ENCODE results near the gene NPTX1.

NPTX1 gene

DNA sequence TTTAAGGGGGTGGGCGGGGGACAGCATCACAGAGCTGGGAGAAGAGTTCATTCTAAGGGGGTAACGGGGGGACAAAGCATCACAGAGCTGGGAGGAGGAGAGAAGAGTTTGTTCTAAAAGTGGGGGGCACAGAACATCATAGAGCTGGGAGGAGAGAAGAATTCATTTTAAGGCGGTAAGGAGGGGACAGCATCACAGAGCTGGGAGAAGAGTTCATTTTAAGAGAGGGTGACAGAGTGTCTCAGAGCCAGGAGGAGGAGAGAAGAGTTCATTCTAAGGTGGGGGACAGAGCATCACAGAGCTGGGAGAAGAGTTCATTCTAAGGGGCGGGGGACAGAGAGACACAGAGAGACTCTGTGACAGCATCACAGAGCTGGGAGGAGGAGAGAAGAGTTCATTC is 33.6 kb downstream of the NPTX1 start:
- DNase-seq, result no peak

DNA sequence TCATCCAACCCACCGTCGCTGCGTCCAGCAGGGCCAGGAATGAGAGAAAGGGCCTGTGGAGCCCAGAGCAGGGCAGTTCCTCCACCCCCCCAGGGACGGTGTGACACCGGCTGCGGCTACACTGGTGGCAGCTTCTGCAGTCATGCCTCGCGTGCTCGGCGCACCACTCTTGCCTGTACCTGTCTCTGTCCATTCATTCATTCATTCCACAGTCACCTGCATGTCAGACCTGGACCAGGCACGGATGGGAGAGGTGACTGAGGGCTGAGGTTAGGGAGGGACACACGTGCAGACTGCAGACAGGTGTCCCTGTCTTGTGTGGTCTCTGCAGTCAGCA is 34.1 kb downstream of the NPTX1 start:
- DNase-seq, result no peak

DNA sequence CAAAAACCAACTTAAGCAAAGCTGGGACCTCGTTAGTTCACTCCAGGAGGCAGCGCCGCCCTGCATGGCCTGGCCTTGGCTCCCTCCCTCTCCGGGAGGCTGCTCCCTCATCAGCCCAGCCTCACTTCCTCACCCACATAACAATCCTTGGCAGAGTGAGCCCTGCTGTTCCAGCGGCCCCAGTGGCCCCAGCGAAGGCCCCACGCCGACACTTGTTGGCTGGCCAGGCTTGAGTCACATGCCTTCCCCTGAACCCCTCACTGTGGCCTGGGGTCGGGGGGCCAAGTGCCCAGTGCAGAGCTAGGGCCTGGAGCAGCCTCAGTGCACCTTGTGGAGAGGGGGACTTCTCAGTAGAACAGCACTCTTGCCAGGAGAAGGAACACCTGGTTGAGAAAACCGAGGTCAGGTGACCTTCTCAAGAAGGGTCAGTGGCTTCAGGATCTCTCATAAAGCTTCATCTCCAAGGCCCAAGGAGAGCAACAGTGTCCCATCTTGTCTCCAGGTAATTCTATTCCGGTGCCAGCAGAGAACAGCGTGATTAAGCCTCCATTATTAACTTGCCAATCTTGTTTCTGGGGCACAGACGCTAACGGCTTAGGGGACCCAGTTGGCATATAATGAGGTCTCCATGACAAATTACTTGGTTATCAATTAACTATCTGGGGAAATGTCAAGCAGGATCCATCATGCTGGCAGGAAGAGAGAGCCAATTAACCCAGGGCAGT is 34.6 kb downstream of the NPTX1 start:
- DNase-seq, result no peak

DNA sequence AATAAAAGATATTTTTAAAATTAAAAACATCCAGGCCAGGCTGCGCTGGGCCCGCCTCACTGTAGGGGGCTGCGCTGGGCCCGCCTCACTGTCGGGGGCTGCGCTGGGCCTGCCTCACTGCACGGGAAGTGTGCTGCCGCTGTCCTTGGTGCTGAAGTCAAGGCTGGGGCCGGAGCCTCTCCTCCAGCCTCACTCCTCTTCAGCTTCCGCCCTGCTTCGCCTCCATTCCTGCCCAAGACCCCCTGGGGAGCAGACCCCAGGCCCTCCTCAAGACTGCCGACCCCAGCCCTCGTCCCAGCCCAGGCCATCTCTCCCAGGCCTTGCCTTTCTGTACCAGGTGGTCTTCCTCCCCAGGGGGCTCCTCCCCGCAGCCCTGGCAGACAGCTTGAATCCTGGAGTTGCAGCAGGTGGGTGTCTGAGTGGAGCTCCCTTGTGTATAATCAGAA is 35.3 kb downstream of the NPTX1 start:
- DNase-seq, result peak; percentile 6

DNA sequence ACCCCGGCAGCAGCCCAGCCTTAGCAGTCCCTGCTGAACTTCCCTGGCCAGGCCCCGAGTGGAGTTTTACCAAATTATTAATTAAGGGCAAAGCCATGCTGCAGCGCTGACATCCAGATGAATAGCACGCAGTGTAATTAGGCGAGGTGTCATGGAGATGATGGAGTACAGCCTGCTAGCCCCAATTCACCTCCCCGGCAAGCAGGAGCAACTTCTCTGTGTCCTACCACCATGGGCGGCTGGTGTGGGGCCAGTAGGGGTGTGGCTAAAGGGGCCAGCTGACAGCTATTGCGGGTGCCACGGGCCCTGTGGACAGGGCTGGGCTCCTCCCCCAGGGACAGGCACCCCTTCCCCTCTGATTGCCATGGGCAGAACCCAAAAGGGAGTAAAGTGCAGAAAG is 36.9 kb downstream of the NPTX1 start:
- no peak for DNase-seq

DNA sequence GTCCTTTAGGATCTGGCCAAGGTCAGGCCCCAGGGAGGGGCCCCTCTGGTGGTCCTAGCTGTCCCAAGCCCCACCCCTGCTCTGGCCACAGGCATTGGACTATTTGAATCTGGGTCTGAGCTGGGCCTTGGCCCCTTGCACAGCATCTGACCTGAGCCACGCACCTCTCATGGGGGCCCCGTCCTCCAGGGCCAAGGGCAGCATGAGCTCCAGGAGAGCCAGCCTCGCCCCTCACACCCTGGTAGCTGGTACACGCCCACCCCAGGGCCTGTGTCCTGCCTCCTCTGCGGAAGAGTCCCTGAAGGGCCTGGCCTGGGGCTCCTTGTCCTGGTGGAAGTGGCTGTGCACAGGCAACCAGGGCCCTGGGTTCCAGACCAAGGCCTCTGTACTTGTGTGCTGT is 37.6 kb downstream of the NPTX1 start:
- DNase-seq, result no peak

DNA sequence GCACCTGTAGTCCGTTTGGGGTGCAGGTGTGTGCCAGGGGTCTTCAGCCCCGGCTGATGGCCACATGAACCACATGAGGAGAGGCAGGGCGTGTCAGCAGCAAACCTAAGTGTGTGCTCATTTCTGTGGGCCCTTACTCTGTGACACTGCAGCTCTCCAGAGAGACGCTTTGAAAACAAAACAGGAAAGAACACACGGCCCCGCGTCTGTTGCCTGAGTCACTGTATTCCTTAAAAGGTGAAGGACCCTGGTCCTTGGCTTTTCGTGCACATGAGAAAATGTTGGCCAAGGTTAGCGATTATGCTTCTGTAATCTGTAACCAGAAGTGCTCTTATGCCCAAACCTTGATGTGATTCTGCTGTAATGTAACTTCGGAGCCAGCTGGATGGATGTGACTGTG is 38.9 kb downstream of the NPTX1 start:
- DNase-seq, result no peak

DNA sequence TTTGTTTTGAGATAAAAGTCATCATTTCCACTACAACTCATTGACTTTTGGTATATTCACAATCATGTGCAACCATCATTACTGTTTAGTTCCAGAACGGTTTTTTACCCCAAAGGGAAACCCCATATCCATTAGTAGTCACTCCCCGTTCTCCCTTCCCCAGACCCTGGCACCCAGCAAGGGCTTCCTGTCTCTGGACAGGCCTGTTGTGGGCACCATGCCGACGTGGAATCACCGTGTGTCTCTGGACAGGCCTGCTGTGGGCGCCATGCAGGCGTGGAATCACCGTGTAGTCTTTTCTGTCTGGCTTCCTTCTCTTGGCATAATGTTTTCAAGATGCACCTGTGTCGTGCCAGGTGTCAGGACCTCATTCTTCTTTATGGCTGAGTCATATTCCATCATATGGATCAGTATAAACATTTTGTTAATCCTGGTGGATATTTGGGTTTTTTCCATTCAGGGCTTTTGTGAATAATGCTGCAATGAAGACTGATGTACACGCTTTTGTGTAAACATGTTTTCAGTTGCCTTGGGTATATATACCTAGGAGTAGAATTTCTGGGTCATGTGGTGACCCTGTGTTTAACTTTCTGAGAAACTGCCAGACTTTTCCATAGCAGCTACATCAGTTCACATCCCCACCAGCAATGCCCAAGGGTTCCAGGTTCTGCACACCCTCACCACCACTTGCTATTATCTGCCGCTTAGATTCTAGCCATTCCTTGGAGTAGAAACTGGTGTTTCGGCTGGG is 42.3 kb downstream of the NPTX1 start:
- no peak for DNase-seq

DNA sequence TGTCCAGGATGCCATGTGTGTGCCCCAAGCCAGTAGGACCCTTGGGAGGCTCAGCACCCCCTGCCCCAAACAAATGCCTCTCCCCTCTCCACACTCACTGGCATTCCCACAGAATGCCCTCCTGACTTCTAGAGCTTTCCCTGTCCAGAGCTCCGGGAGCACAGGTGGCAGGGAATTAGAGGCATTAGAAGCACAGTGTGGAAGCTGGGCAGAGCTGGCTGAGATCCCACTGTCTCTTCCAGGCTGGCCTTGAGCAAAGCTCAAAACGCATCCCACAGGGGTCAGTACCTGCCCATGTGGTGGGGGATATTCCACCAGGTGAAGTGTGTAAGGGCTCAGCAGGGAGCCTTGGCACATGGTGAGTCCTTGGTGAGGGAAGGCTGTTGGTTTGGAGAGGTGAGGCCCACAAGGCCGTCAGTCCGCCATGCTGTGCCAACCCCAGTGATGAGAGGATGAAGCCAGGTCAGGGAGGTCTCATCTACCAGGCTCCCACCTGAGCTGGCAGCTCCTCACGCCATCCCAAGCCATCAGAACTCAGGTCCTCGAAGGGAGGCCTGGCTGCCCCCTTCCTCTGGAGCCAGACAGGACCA is 43.4 kb downstream of the NPTX1 start:
- no peak for DNase-seq

DNA sequence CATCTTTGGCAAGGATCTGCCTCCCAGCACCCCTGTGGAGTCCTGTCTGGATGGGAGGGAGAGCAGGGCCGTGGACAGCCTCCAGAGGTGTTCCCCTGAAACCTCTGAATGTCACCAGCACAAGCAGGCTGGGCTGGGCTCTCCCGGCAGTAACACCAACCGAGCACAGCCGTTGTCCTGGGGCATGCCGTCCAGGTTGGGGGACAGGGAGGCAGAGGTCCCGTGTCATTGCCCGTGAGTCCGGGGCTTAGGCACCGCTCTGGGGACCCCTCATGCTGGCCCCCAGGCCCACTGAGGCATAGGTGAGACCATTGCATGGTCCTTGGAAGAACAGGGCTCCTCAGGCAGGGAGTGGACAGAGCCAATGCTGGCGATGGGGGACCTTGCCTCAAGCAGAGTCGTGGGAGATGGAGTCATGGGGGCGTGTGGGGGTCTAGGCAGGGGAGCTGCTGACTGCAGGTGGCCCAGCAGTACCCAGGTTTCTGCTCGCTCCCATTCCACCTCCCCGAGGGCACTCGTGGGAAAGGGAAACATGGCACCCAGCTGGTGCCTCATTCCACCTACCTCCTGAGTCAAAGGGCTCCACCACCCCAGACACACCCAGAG is 44.0 kb downstream of the NPTX1 start:
- DNase-seq, result no peak

DNA sequence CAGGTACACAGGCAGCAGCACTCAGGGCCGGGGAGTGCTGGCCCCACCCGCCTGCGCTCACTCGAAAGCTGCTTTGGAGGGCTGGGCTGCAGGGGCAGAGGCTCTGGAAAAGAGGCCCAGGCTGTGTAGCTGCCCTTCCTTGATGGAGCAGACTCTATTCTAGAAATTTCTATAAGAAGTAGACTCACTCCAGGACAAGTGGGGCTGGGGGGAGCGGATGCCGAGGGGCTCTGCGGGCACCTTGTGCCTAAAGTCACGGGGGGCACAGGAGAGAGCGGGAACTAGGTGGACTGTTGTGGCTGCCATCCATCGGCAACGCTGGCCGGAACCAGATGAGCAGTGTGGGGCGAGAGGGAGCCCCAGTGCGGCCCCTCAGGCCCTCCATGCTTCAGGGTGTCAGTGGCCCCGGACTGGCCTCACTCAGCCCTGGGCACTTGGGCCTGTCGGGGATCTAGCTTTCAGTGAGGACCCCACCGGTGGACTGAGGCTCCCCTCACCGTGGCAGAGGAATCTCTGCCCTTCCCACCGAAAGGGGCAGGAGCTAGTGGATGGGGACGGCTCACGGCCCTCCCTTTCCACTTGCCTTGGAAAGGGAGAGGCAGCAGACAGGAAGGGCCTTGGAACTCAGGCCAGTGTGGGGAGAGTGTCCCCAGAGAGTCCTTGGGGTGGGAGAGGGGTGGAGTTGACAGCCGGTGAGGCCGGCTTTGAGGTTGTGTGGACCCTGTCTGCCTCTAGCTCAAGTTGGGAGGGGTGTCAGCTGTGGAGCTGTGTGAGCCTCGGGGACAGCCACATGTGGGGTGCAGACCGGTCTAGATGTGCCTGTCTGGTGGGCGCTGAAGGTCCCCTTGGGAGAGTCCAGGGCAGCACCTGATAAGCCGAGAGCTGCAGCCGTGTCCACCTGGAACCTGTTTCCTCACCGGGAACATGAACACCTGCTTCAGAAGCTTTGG is 44.9 kb downstream of the NPTX1 start:
- DNase-seq, result no peak

DNA sequence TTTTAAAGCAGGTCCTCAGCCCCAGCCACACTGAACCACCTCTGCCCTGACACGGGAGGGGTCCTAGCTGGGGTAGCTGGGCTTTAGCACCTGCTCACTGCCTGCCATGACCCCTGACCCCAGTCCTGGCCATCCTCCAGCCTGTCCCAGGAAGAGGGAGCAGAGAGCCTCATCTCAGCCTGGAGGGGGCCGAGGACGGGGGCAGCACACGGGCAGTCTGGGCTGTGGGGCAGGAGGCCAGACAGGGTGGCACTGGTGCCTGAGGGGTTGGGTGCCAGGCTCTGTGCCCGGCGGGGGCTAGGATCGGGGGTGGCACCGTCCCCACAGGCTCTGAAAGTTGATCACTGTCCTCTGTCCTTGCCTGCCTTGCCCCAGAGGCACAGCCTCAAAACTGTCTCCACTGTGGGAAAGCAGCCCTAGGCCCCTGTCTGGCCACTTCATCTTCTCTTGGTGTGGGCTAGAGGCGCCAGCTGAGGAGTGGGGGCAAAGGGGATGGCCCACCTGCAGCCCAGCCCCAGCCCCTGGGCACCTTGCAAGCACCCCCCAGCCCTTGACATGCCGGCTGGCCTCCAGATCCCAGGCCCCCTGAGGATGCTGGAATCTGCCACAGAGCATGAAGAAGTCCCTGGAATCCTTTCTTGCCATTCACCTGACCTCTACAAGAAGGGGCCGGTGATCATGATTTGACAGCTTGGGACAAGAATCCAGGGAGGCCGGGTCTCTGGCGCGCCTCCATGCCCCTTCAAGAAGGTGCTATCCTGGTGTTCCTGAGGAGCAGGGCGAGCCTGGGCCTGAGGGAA is 45.8 kb downstream of the NPTX1 start:
- no peak for DNase-seq

DNA sequence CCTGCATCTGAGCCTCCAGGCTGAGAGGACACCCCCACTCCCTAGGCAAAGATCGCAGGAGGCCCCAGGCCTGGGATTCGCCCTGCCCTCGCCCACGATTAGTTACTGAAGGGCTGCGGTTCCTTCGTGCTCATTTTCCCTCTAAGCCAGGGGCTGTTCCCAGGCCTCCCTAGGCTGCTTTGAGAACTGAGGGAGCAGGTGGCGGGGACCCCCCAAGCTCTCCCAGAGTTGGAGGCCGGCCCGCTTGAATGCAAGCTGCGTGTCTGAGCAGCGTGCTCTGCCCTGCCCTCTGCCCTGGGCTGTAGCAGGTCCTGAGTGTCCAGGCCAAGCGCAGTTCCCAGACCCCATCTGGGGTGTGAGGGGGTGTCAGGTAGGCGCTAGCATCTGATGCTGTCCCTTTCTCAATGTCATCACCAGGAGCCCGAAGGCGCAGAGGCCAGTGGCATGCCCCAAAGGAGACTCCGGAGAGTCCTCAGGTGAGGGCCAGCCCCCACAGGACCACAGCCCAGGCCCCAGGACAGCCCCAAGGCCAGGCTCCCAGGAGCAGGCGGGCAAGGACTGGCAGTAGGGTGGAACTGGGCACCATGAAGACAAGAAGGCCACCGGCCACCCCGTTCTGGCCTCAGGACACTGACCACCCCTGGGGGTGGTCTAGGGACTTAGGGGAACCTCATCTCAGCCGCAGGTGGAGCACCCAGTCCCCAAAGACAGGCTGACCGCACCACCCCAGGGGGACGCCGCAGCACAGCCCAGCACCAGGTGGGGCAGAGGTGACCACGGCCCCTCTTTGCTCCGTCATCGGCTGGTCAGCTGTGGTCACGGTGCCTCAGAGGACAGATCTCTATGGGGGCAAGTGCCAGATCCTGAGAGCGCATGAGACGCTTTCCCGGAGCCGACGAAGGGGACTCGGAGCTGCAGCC is 46.8 kb downstream of the NPTX1 start:
- no peak for DNase-seq

DNA sequence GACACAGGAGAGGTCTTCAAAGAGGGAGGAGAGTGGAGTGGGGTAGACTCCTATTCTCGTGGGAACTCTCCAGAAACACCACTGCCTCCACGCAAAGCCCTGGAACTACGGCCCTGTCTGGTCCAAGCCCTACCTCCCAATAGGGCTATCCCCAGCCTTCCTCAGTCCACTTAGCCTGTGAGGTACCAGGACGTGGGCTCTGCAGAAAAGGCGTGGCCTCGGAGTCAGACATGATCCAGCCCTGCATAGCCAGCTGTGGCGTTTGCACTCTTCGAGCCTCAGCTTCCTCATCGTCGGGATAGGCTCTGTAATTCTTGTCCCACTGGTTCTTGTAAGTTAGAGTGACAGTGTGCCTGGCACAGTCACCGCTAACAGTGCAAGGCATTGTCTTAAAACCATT is 47.6 kb downstream of the NPTX1 start:
- no peak for DNase-seq

DNA sequence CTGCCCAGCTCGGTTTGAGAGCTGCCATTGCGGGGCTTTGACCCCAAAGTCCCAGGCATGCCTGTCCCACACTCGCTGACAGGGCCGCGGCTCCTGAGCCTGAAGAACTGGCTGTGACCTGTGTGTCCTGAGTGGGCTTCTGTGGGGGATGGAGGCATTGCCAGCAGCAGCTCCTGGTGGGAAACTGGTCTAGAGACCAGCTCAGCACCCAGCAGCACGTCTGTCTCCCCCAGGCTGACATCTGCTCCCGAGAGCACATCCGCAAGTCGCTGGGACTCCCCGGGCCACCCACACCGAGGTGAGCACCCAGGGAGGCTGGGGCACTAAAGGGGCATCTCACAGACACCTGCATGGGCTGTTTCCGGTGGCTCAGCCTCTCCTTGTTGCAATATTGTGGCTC is 48.0 kb downstream of the NPTX1 start:
- no peak for DNase-seq

DNA sequence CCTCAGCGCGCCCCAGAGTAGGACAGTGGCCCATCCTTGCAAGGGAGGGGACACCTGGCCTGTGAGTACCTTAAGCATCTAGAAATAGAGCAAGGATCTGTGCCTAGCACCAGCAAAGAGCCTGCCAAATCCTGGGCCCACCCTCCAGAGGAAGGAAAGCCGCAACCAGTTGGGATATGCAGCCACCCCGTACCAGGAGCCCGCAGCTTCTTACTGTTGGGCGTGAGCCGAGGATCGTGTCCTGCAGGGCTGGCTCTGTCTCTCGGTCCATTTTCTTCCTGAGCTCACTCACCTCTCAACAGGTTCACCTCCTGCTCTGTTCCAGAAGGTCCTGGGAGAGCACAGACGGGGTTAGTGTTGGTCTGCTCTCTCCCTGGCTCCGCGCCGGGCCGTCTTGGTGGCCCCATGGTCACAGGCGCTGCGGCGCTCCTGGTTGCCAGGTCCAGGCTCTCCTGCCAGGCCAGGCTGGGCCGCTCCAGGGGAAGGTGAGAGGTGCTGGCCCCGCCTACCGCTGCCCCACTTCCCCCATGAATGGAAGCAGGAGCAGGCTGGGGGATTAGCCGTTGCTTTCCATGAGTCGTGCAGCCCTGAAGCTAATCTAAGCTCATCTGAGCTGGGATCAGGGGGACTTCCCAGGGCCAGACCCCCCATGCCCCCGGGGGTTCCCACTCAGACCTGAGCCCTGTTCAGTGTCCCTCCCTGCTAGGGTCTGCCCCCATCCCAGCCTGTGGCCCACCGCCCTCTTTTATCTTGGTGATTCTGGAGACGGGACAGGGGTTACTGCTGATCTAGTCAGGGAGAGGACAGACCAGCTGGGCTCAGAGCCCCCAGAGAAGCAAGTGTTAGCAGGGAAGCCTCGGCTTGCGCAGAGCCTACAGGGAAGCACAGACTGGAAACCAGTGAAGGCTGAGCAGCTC is 48.8 kb downstream of the NPTX1 start:
- no peak for DNase-seq

DNA sequence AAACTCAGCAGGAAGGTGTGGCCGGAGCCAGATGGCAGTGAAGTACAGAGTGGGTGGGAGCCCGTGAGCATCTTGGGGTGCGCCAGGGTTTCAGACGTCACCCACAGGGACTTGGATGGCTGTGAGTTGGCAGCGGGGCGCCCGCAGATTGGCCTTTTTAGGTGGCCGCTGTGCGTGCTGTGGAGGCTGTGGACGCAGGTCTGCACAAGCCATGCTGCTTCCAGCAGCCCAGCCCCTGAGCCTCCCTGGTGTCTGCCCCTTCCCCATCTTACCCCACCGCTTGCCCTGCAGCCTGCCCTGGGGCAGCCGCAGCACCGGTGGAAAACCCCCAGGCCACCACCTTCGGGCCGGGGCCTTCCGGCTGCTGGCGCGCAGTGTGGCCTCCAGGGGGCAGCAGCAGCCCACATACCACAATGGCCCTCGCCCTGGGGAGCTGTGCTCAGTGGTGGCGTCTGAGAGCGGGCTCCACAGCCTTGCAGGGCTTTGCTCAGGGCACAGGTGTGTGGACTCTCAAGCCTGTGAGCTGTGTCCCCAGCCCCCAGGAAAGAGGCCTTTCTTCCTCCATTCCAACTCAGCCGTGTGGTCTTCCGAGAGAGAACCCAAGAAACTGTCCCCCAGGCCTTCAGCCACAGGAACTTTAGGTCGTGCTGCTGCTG is 49.6 kb downstream of the NPTX1 start:
- DNase-seq, result peak; percentile 81

DNA sequence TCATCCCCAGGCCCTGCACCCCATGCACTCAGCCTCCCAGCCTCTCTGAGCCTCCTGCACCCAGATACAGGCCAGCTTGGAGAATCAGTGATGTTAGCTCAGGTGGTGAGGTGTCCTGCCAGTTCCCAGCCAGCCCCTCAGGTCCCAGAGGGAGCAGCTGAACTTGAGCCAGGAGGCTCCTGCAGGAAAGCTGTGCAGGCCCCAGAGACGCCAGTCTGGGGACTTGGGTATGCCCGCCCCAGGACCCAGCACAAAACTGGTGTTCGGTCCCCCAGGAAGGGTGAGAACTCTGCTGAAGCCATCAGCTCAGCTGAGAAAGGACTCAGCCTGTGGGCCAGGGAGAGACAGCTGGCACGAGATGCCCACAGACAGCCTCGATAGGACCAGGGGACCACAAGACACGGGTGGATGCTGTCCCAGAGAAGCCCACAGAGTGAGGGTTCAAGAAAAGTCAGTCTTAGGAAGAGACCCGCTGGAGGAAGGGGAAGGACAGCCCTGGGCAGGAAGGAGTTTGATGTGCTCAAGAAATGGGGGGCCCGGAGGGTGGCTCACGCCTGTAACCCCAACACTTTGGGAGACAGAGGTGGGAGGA is 50.5 kb downstream of the NPTX1 start:
- no peak for DNase-seq

Data from stimulated activated naive CD4-positive, alpha-beta T cell treated with Interleukin-2 at 50 U/mL for 16 hours (primary cell).